Fibroblast of mammary gland (primary cell): ENCODE measurements around the gene MMD.

Source experiments
- DNase-seq: peaks from one replicate; pipeline ENCODE4 v3.0.0-alpha.2; 2010; ENCODE audit warnings: low read depth
- H3K4me3 ChIP-seq: 2 replicates; pipeline ENCODE4 v1.5.1; 2011; ENCODE audit warnings: low read depth, mild to moderate bottlenecking, low read length, moderate library complexity; ENCODE audit not compliant: control insufficient read depth
- CTCF ChIP-seq: conservative IDR thresholded peaks from 2 replicates; pipeline ENCODE4 v1.5.1; 2011; ENCODE audit warnings: low read depth, low read length, inconsistent platforms; ENCODE audit not compliant: control insufficient read depth, insufficient read depth

MMD gene

GRCh38 chr17:55442953-55443683, 21.5 kb upstream of the MMD start:
- no peak for DNase-seq
- H3K4me3 ChIP-seq = no peak overlapping the region
- TF ChIP-seq CTCF = no peak

GRCh38 chr17:55442462-55442861, 20.8 kb upstream of the MMD start:
- TF ChIP-seq CTCF = no peak
- no peak overlapping the region for H3K4me3 ChIP-seq
- DNase-seq = no peak

- no peak overlapping the region for H3K4me3 ChIP-seq
- TF ChIP-seq CTCF = no peak
- DNase-seq = no peak
Measured at GRCh38 chr17:55441544-55441943, 19.9 kb upstream of the MMD start.

GRCh38 chr17:55440391-55440790, 18.8 kb upstream of the MMD start:
- no peak overlapping the region for H3K4me3 ChIP-seq
- DNase-seq = no peak
- no peak for TF ChIP-seq CTCF

- DNase-seq = no peak
- H3K4me3 ChIP-seq = no peak overlapping the region
- no peak for TF ChIP-seq CTCF
Measured at GRCh38 chr17:55437159-55437605, 15.5 kb upstream of the MMD start.

- no peak for TF ChIP-seq CTCF
- peak; percentile 41 for DNase-seq
- H3K4me3 ChIP-seq = no peak overlapping the region
Measured at GRCh38 chr17:55436224-55437158, 14.9 kb upstream of the MMD start.
